ENCODE measurements around the gene APOL2. TPM values are rescaled to one million over a fixed set of nuclear protein-coding genes. Genes with fewer than 3 reads are reported as not detected.
"Not testable (repeated sequence)": the region's sequence is repeated elsewhere in the genome, so short reads cannot be mapped to it uniquely, and the experiment has no call there.

The APOL2 gene
- total RNA-seq, 2 experiments from 2014 or later = 82.3 to 83.0 TPM

GRCh38 chr22:36279219-36279666, 39.9 kb upstream of the APOL2 start:
- H3K9me3 Mint-ChIP-seq = no peaks in the 10 kb centered on the region
- no peak overlapping the region for H3K27ac Mint-ChIP-seq
- H3K4me1 Mint-ChIP-seq = peaks cover 30% of the 10 kb centered on the region
- DNase-seq = no peak
- H3K36me3 Mint-ChIP-seq (ENCODE audit: low read depth) = peaks cover 42% of the 10 kb centered on the region
- CTCF ChIA-PET = interaction anchor here (1.5 to 6.1 kb wide), 5 partner anchors 7 to 207 kb away, joined by 5 to 26 read pairs (median 9); no protein-coding TSS in a partner anchor
- no peak overlapping the region for H3K4me3 Mint-ChIP-seq
- no peaks in the 10 kb centered on the region for H3K27me3 Mint-ChIP-seq
- POLR2A ChIA-PET = interaction anchor here (1.1 to 3.2 kb wide), 2 partner anchors 10 to 15 kb away, joined by 3 to 21 read pairs; no protein-coding TSS in a partner anchor

GRCh38 chr22:36277482-36278291, 38.4 kb upstream of the APOL2 start:
- Mint-ChIP-seq H3K4me3 (no peak overlapping the region), H3K27me3 (no peaks in the 10 kb centered on the region), H3K27ac (peak overlapping the region; percentile 57), H3K36me3 (ENCODE audit: low read depth) (peaks cover 31% of the 10 kb centered on the region), H3K9me3 (no peaks in the 10 kb centered on the region), H3K4me1 (peaks cover 30% of the 10 kb centered on the region)
- ChIA-PET CTCF (interaction anchor here (0.9 to 6.1 kb wide), 17 partner anchors 9 to 243 kb away, joined by 3 to 26 read pairs (median 5); partner anchors contain the start of gene APOL2), POLR2A (interaction anchor here (0.7 to 4.8 kb wide), 10 partner anchors 8 to 232 kb away, joined by 3 to 23 read pairs (median 4); partner anchors contain the start of genes APOL1 and FOXRED2)
- DNase-seq = peak; percentile 74

GRCh38 chr22:36274531-36274930, 35.2 kb upstream of the APOL2 start:
- ChIA-PET POLR2A (interaction anchor here (1.1 to 4.8 kb wide), 3 partner anchors 21 to 255 kb away, joined by 3 to 23 read pairs (median 3); partner anchors contain the start of gene APOL1), CTCF (interaction anchor here (1.2 to 6.1 kb wide), 3 partner anchors 12 to 35 kb away, joined by 3 to 26 read pairs (median 20); partner anchors contain the start of genes APOL1 and APOL2)
- no peak for DNase-seq
- Mint-ChIP-seq H3K9me3 (no peaks in the 10 kb centered on the region), H3K27ac (no peak overlapping the region), H3K27me3 (no peaks in the 10 kb centered on the region), H3K36me3 (ENCODE audit: low read depth) (peaks cover 8% of the 10 kb centered on the region), H3K4me1 (peaks cover 30% of the 10 kb centered on the region), H3K4me3 (no peak overlapping the region)

GRCh38 chr22:36271951-36272350, 32.6 kb upstream of the APOL2 start:
- ChIA-PET POLR2A (interaction anchor here (1.3 kb wide), 1 partner anchor 9 kb away, joined by 3 read pairs; no protein-coding TSS in a partner anchor), CTCF (interaction anchor here (1.3 kb wide), 1 partner anchor 215 kb away, joined by 5 read pairs; no protein-coding TSS in a partner anchor)
- not testable (repeated sequence) for H3K27me3 Mint-ChIP-seq, H3K4me3 Mint-ChIP-seq, H3K27ac Mint-ChIP-seq, DNase-seq, H3K9me3 Mint-ChIP-seq
- Mint-ChIP-seq H3K36me3 (ENCODE audit: low read depth) (peaks cover 16% of the 10 kb centered on the region), H3K4me1 (peaks cover 16% of the 10 kb centered on the region)

- H3K27ac Mint-ChIP-seq, POLR2A ChIA-PET, H3K9me3 Mint-ChIP-seq, DNase-seq, H3K27me3 Mint-ChIP-seq, H3K4me3 Mint-ChIP-seq: not testable (repeated sequence)
- peaks cover 23% of the 10 kb centered on the region for H3K36me3 Mint-ChIP-seq (ENCODE audit: low read depth)
- CTCF ChIA-PET = interaction anchor here (1.3 kb wide), 1 partner anchor 216 kb away, joined by 5 read pairs; no protein-coding TSS in a partner anchor
- peaks cover 11% of the 10 kb centered on the region for H3K4me1 Mint-ChIP-seq
Observed at GRCh38 chr22:36271231-36271630, 31.9 kb upstream of the APOL2 start.

- Mint-ChIP-seq H3K9me3 (no peaks in the 10 kb centered on the region), H3K4me1 (peaks cover 2% of the 10 kb centered on the region), H3K36me3 (ENCODE audit: low read depth) (peaks cover 47% of the 10 kb centered on the region), H3K27ac (no peak overlapping the region), H3K4me3 (no peak overlapping the region), H3K27me3 (no peaks in the 10 kb centered on the region)
- CTCF ChIA-PET = interaction anchor here (0.7 to 1.3 kb wide), 2 partner anchors 10 to 18 kb away, joined by 3 to 5 read pairs; no protein-coding TSS in a partner anchor
- POLR2A ChIA-PET = interaction anchor here (1.1 to 1.3 kb wide), 3 partner anchors 8 to 21 kb away, joined by 3 read pairs; no protein-coding TSS in a partner anchor
- no peak for DNase-seq
Observed at GRCh38 chr22:36267896-36268485, 28.7 kb upstream of the APOL2 start.

- H3K27ac Mint-ChIP-seq = no peak overlapping the region
- peaks cover 5% of the 10 kb centered on the region for H3K4me1 Mint-ChIP-seq
- POLR2A ChIA-PET = interaction anchor here (1.3 to 3.1 kb wide), 4 partner anchors 7 to 22 kb away, joined by 3 to 10 read pairs (median 6); partner anchors contain the start of gene APOL1
- no peaks in the 10 kb centered on the region for H3K27me3 Mint-ChIP-seq
- H3K36me3 Mint-ChIP-seq (ENCODE audit: low read depth) = peaks cover 52% of the 10 kb centered on the region
- no peaks in the 10 kb centered on the region for H3K9me3 Mint-ChIP-seq
- H3K4me3 Mint-ChIP-seq = no peak overlapping the region
- DNase-seq = no peak
- CTCF ChIA-PET = interaction anchor here (0.7 to 1.3 kb wide), 3 partner anchors 11 to 21 kb away, joined by 3 to 5 read pairs (median 3); no protein-coding TSS in a partner anchor
Observed at GRCh38 chr22:36267058-36267457, 27.7 kb upstream of the APOL2 start.

- not testable (repeated sequence) for DNase-seq, H3K27ac Mint-ChIP-seq, H3K9me3 Mint-ChIP-seq, H3K27me3 Mint-ChIP-seq, H3K4me3 Mint-ChIP-seq
- POLR2A ChIA-PET = interaction anchor here (1.1 to 1.4 kb wide), 2 partner anchors 11 kb away, joined by 4 to 5 read pairs; partner anchors contain the start of gene APOL1
- peaks cover 16% of the 10 kb centered on the region for H3K4me1 Mint-ChIP-seq
- H3K36me3 Mint-ChIP-seq (ENCODE audit: low read depth) = peaks cover 74% of the 10 kb centered on the region
- CTCF ChIA-PET = interaction anchor here (1.2 to 2.3 kb wide), 2 partner anchors 26 to 37 kb away, joined by 4 to 8 read pairs; no protein-coding TSS in a partner anchor
Observed at GRCh38 chr22:36263886-36264664, 24.7 kb upstream of the APOL2 start.

GRCh38 chr22:36263216-36263673, 23.9 kb upstream of the APOL2 start:
- peaks cover 78% of the 10 kb centered on the region for H3K36me3 Mint-ChIP-seq (ENCODE audit: low read depth)
- H3K9me3 Mint-ChIP-seq, H3K4me3 Mint-ChIP-seq, H3K27me3 Mint-ChIP-seq, DNase-seq, CTCF ChIA-PET, H3K27ac Mint-ChIP-seq: not testable (repeated sequence)
- H3K4me1 Mint-ChIP-seq = peaks cover 24% of the 10 kb centered on the region
- POLR2A ChIA-PET = interaction anchor here (1.1 kb wide), 1 partner anchor 10 kb away, joined by 5 read pairs; the partner anchor contains the start of gene APOL1

- H3K36me3 Mint-ChIP-seq (ENCODE audit: low read depth) = peaks cover 78% of the 10 kb centered on the region
- H3K4me3 Mint-ChIP-seq, H3K27me3 Mint-ChIP-seq, DNase-seq, H3K27ac Mint-ChIP-seq, CTCF ChIA-PET, H3K9me3 Mint-ChIP-seq, POLR2A ChIA-PET: not testable (repeated sequence)
- peaks cover 33% of the 10 kb centered on the region for H3K4me1 Mint-ChIP-seq
Observed at GRCh38 chr22:36262307-36262706, 23.0 kb upstream of the APOL2 start.

- DNase-seq, H3K27me3 Mint-ChIP-seq, CTCF ChIA-PET, H3K9me3 Mint-ChIP-seq, H3K4me3 Mint-ChIP-seq, H3K27ac Mint-ChIP-seq: not testable (repeated sequence)
- peaks cover 40% of the 10 kb centered on the region for H3K4me1 Mint-ChIP-seq
- H3K36me3 Mint-ChIP-seq (ENCODE audit: low read depth) = peaks cover 78% of the 10 kb centered on the region
- POLR2A ChIA-PET = interaction anchor here (0.9 kb wide), 1 partner anchor 23 kb away, joined by 3 read pairs; no protein-coding TSS in a partner anchor
Observed at GRCh38 chr22:36261675-36262074, 22.3 kb upstream of the APOL2 start.
